Esophagus squamous epithelium (tissue), 5 donors: ENCODE results near the gene NCS1. TPM values are rescaled to one million over a fixed set of nuclear protein-coding genes. Genes with fewer than 3 reads are reported as not detected.

ENCODE experiments used
- DNase-seq: peaks from one replicate; lab custom pipeline; 2025; lab: John Stamatoyannopoulos, UW
- H3K27ac ChIP-seq, 4 donors: fragments of 200-600 bp; sonication (generic); one replicate each; pipeline ENCODE4 v1.5.1; 2016 to 2019; ENCODE audit warnings: mild to moderate bottlenecking in 1 of 4
- H3K27me3 ChIP-seq, 4 donors: fragments of 200-600 bp; sonication (generic); 1 replicate in 3 of 4; 2 replicates in 1 of 4; pipeline versions ENCODE4 v1.5.1 to v1.6.0; 2017 to 2021; ENCODE audit warnings: antibody characterized with exemption in 1 of 4
- H3K36me3 ChIP-seq, 3 donors: fragments of 200-600 bp; sonication (generic); one replicate each; pipeline ENCODE4 v1.5.1; 2016 to 2019
- H3K4me1 ChIP-seq, 3 donors: fragments of 200-600 bp; sonication (generic); one replicate each; pipeline ENCODE4 v1.5.1; 2017 to 2019
- H3K4me3 ChIP-seq, 4 donors: fragments of 200-600 bp; sonication (generic); 1 replicate in 3 of 4; 2 replicates in 1 of 4; pipeline ENCODE4 v1.5.1; 2016 to 2019; ENCODE audit warnings: mild to moderate bottlenecking in 2 of 4, moderate library complexity in 1 of 4
- H3K9me3 ChIP-seq, 3 donors: fragments of 200-600 bp; sonication (generic); one replicate each; pipeline ENCODE4 v1.5.1; 2016 to 2019
- CTCF ChIP-seq, 6 experiments: fragments of 450-650 bp in 4 of 6; fragments of 200-600 bp in 2 of 6; sonication (generic) in 2 of 6; IDR thresholded peaks; one replicate each; pipeline ENCODE4 v1.5.1; 2016 to 2019; ENCODE audit warnings: antibody characterized with exemption in 6 of 6, mild to moderate bottlenecking in 4 of 6, moderate library complexity in 4 of 6
- POLR2A ChIP-seq, 4 donors: fragments of 450-650 bp; IDR thresholded peaks; one replicate each; pipeline ENCODE4 v1.6.1; 2017; ENCODE audit warnings: antibody characterized with exemption in 4 of 4, mild to moderate bottlenecking in 4 of 4, moderate library complexity in 3 of 4
- WGBS, 2 donors: methylation state at CpG; one replicate each; pipeline ENCODE4 v1.1.5; 2018; 5-methylcytosine and 5-hydroxymethylcytosine counted together
- intact Hi-C: fragments of 100-400 bp; cut with DNase I; formaldehyde crosslinking; loops from one replicate; pipeline ENCODE4 v1.15.0; 2022
- total RNA-seq, 4 donors: library from RNA; depleted of rRNA; stranded (reverse); fragments of >200 nt; gene quantifications; one replicate each; pipeline ENCODE4 v1.1.0, GENCODE V29; 2016
- donor health status: DM: yes; HTN: yes; CAD: no.

Gene NCS1
- total RNA-seq, 4 donors from 2014 or later = 9.3 to 31.3 (median 15.2) TPM

- Histone ChIP-seq H3K27ac (peak overlapping the region; percentile 78 to 94 (median 90)), H3K36me3 (no peaks in the 10 kb centered on the region), H3K9me3 (no peaks in the 10 kb centered on the region), H3K4me1 (peaks cover 19 to 62% (median 37%) of the 10 kb centered on the region in 3 donors), H3K27me3 (no peaks in the 10 kb centered on the region), H3K4me3 (peak overlapping the region in 1 of 4 donors; percentile 19)
- intact Hi-C loops = no loop called here
- TF ChIP-seq POLR2A (IDR thresholded peaks at IDR 0.05) (peak in 1 of 4 donors; percentile 22), CTCF (IDR thresholded peaks at IDR 0.05) (no peak)
- DNase-seq = no peak
- 35 to 42% methylated on average over 10 of the region's 12 CpGs for WGBS, 2 donors
Measured at GRCh38 chr9:130201399-130201873, 29.2 kb downstream of the NCS1 start.

- WGBS, 2 donors = 77 to 79% methylated on average over 7 to 8 of the region's 8 CpGs
- DNase-seq = no peak
- no peaks in the 10 kb centered on the region for H3K27me3 ChIP-seq
- H3K36me3 ChIP-seq = no peaks in the 10 kb centered on the region
- no peak for TF ChIP-seq CTCF (IDR thresholded peaks at IDR 0.05)
- no peak for TF ChIP-seq POLR2A (IDR thresholded peaks at IDR 0.05)
- no peaks in the 10 kb centered on the region for H3K9me3 ChIP-seq
- peaks cover 19 to 62% (median 37%) of the 10 kb centered on the region in 3 donors for H3K4me1 ChIP-seq
- intact Hi-C loops = no loop called here
- H3K27ac ChIP-seq = peak overlapping the region; percentile 78 to 94 (median 90)
- no peak overlapping the region for H3K4me3 ChIP-seq
Measured at GRCh38 chr9:130201974-130202373, 29.8 kb downstream of the NCS1 start.

GRCh38 chr9:130204341-130204740, 32.1 kb downstream of the NCS1 start:
- 95 to 100% methylated on average over 1 to 5 of the region's 5 CpGs for WGBS, 2 donors
- DNase-seq = no peak
- H3K4me3 ChIP-seq = no peak overlapping the region
- no peaks in the 10 kb centered on the region for H3K27me3 ChIP-seq
- H3K4me1 ChIP-seq = peaks cover 13 to 59% (median 20%) of the 10 kb centered on the region in 3 donors
- H3K27ac ChIP-seq = no peak overlapping the region
- no peak for TF ChIP-seq CTCF (IDR thresholded peaks at IDR 0.05)
- H3K9me3 ChIP-seq = no peaks in the 10 kb centered on the region
- intact Hi-C loops = no loop called here
- no peaks in the 10 kb centered on the region for H3K36me3 ChIP-seq

- intact Hi-C loops = no loop called here
- DNase-seq = no peak
- H3K4me3 ChIP-seq = no peak overlapping the region
- TF ChIP-seq POLR2A (IDR thresholded peaks at IDR 0.05) = no peak
- TF ChIP-seq CTCF (IDR thresholded peaks at IDR 0.05) = no peak
- 78 to 95% methylated on average over 8 to 12 of the region's 12 CpGs for WGBS, 2 donors
- peak overlapping the region in 3 of 4 donors; percentile 21 to 44 (median 25) for H3K27ac ChIP-seq
- H3K27me3 ChIP-seq = no peaks in the 10 kb centered on the region
- peaks cover 12 to 53% (median 14%) of the 10 kb centered on the region in 3 donors for H3K4me1 ChIP-seq
- H3K36me3 ChIP-seq = no peaks in the 10 kb centered on the region
- no peaks in the 10 kb centered on the region for H3K9me3 ChIP-seq
Measured at GRCh38 chr9:130204959-130205358, 32.8 kb downstream of the NCS1 start.

GRCh38 chr9:130205912-130206311, 33.7 kb downstream of the NCS1 start:
- no peak for TF ChIP-seq CTCF (IDR thresholded peaks at IDR 0.05)
- TF ChIP-seq POLR2A (IDR thresholded peaks at IDR 0.05) = no peak
- Histone ChIP-seq H3K27ac (peak overlapping the region in 3 of 4 donors; percentile 44 to 79 (median 65)), H3K9me3 (no peaks in the 10 kb centered on the region), H3K36me3 (no peaks in the 10 kb centered on the region), H3K4me3 (no peak overlapping the region), H3K27me3 (no peaks in the 10 kb centered on the region), H3K4me1 (peaks cover 2 to 43% (median 5%) of the 10 kb centered on the region in 3 donors)
- intact Hi-C loops = no loop called here
- WGBS, 2 donors = 85 to 92% methylated on average over 5 of the region's 5 CpGs
- no peak for DNase-seq
